ENCODE measurements around the gene ADAM19.

Gene ADAM19

DNA sequence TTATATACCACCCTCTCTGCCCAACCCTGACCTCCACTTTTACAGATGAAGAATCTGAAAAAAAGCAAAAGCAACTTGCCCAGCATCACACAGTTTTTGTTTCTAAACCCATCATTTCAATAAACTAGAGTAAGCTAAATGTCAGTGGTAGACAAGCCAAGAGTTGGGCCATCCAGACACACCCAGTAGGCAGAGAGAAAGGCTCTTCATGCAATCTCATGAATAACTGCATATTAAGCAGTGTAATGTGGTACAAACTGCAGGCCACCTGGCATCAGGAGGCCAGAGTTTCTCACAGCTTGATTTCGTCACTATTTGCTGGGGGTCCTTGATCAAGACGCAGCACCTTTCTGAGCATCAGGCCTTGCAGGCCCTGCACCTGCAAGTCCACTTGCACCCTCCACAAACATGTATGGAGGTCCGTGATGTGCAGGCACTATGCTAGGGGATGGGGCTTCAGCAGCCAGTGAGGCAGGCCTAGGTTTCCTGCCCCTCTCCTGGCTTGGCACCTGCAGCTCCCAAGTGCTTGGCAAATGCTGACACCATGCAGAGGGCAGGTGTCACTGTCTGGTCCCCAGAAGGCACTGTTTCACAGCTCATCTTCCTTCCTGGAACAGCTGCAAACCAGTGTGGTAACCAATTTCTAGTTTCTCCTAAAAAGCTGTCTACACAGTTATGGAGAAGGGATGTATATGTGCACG, 29.8 kb downstream of the ADAM19 start:
- H3K27me3 Mint-ChIP-seq (ENCODE audit: low read depth, poor library complexity) = peaks cover 2% of the 10 kb centered on the region
- H3K27ac Mint-ChIP-seq = no peak overlapping the region
- no peak overlapping the region for H3K4me3 Mint-ChIP-seq

GRCh38 chr5:157544623-157544989, 31.0 kb downstream of the ADAM19 start:
- Mint-ChIP-seq H3K4me3 (no peak overlapping the region), H3K4me1 (peaks cover 29% of the 10 kb centered on the region), H3K27ac (no peak overlapping the region), H3K27me3 (ENCODE audit: low read depth, poor library complexity) (peaks cover 2% of the 10 kb centered on the region), H3K9me3 (no peaks in the 10 kb centered on the region), H3K36me3 (ENCODE audit: low read depth) (peaks cover 3% of the 10 kb centered on the region)
- TF ChIP-seq, protein P1, sequence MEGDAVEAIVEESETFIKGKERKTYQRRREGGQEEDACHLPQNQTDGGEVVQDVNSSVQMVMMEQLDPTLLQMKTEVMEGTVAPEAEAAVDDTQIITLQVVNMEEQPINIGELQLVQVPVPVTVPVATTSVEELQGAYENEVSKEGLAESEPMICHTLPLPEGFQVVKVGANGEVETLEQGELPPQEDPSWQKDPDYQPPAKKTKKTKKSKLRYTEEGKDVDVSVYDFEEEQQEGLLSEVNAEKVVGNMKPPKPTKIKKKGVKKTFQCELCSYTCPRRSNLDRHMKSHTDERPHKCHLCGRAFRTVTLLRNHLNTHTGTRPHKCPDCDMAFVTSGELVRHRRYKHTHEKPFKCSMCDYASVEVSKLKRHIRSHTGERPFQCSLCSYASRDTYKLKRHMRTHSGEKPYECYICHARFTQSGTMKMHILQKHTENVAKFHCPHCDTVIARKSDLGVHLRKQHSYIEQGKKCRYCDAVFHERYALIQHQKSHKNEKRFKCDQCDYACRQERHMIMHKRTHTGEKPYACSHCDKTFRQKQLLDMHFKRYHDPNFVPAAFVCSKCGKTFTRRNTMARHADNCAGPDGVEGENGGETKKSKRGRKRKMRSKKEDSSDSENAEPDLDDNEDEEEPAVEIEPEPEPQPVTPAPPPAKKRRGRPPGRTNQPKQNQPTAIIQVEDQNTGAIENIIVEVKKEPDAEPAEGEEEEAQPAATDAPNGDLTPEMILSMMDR (IDR thresholded peaks at IDR 0.05) = no peak
- DNase-seq = no peak

More for the DNA sequence above, 29.8 kb downstream of the ADAM19 start:
- H3K4me1 Mint-ChIP-seq = peaks cover 26% of the 10 kb centered on the region
- H3K36me3 Mint-ChIP-seq (ENCODE audit: low read depth) = peaks cover 10% of the 10 kb centered on the region
- no peak for DNase-seq
- TF ChIP-seq, protein P1 (IDR thresholded peaks at IDR 0.05) = no peak
- no peaks in the 10 kb centered on the region for H3K9me3 Mint-ChIP-seq

- Mint-ChIP-seq H3K4me1 (peaks cover 23% of the 10 kb centered on the region), H3K36me3 (ENCODE audit: low read depth) (no peaks in the 10 kb centered on the region), H3K27me3 (ENCODE audit: low read depth, poor library complexity) (peaks cover 2% of the 10 kb centered on the region), H3K4me3 (no peak overlapping the region), H3K9me3 (no peaks in the 10 kb centered on the region), H3K27ac (no peak overlapping the region)
- no peak for DNase-seq
- TF ChIP-seq, protein P1 (IDR thresholded peaks at IDR 0.05) = no peak
Measured at GRCh38 chr5:157543825-157544622, 31.6 kb downstream of the ADAM19 start.

DNA sequence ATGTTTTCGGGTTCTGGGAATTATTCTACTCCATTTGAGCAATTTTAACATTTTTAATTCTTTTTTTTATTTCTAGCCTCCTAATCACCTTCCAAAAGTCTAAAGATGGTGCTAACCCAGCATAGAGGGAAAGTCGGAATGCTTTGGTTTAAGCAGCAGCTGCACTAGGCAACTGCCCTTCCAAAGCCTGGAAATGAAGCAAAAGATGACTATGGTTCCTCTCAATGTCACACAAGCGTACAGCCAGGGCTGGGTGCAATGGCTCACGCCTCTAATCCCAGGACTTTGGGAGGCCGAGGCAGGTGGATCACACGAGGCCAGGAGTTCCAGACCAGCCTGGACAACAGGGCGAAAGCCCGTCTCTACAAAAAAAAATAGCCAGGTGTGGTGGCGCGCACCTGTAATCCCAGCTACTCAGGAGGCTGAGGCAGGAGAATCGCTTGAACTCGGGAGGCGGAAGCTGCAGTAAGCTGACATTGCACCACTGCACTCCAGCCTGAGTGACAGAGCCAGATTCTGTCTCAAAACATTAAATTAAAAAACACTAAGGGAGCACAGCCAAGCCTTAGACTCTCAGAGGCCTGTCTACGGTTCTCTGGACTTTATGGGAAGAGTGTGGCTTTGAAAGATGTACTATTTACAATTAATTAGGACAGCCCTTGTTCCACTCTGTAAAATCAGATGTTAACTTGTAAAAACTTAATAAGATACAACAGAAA, 33.1 kb downstream of the ADAM19 start:
- H3K4me1 Mint-ChIP-seq = peaks cover 18% of the 10 kb centered on the region
- no peak for DNase-seq
- H3K27me3 Mint-ChIP-seq (ENCODE audit: low read depth, poor library complexity) = peaks cover 2% of the 10 kb centered on the region
- no peak overlapping the region for H3K27ac Mint-ChIP-seq
- TF ChIP-seq, protein P1 (IDR thresholded peaks at IDR 0.05) = no peak
- no peak overlapping the region for H3K4me3 Mint-ChIP-seq
- H3K9me3 Mint-ChIP-seq = no peaks in the 10 kb centered on the region
- H3K36me3 Mint-ChIP-seq (ENCODE audit: low read depth) = no peaks in the 10 kb centered on the region

DNA sequence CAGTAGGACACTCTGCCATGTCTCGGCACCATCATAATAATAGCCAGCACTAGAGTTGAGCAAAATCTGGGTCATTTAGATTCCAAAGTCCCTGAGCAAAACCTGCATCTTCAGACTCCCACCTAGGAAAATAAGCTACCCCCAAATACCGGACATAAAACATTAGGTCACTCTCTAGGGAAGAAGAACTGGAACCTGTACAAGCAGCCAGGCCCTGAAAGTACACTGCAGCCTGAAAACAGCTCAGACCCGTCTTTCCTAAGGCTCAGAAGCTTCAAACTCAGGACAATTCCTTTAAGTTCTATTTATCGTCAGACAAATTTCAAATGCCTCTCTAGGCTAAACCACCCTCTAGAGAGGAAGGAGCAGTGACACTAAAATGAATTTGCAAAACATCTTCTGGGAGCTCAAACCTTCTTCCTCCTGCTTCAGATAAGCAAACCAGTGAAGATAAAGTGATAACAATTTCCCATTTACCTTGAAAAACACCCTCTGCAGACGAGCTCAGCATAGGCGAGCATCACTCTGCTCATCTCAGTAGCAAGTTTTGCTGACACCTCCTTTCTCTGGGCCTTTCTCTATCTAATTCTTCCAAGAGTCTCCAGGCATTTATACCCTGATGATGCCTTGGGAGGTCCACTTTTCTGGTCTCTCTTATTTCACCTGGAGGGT, 34.0 kb downstream of the ADAM19 start:
- Mint-ChIP-seq H3K36me3 (ENCODE audit: low read depth) (peaks cover 6% of the 10 kb centered on the region), H3K27ac (no peak overlapping the region), H3K9me3 (no peaks in the 10 kb centered on the region), H3K4me3 (no peak overlapping the region), H3K27me3 (ENCODE audit: low read depth, poor library complexity) (peaks cover 2% of the 10 kb centered on the region), H3K4me1 (peaks cover 18% of the 10 kb centered on the region)
- no peak for DNase-seq
- TF ChIP-seq, protein P1 (IDR thresholded peaks at IDR 0.05) = no peak
